Calu3 (cell line): ENCODE measurements around the gene FTO. TPM values are rescaled to one million over a fixed set of nuclear protein-coding genes. Genes with fewer than 3 reads are reported as not detected.

Experiments used
- BruUV-seq: library from RNA; stranded (reverse); fragments of 400-500 nt; replicated peaks from 2 replicates; lab custom pipeline; 2021; lab: Mats Ljungman, UMichigan
- CTCF ChIA-PET: fragments of 300-600 bp; sonication (Branson Sonifier 250); formaldehyde crosslinking; loops from one replicate; lab custom pipeline; 2022; ENCODE audit warnings: antibody characterized with exemption; lab: Charles Lee
- DNase-seq: peaks from one replicate; pipeline ENCODE4 v3.0.0; 2022
- H3K27ac Mint-ChIP-seq: one replicate; pipeline ENCODE4 v1.8.0; 2022; ENCODE audit warnings: mixed read lengths; ENCODE audit not compliant: unreplicated experiment
- H3K27me3 Mint-ChIP-seq: one replicate; pipeline ENCODE4 v1.8.0; 2022; ENCODE audit warnings: mixed read lengths; ENCODE audit not compliant: unreplicated experiment
- H3K36me3 Mint-ChIP-seq: one replicate; pipeline ENCODE4 v1.8.0; 2022; ENCODE audit warnings: mild to moderate bottlenecking, moderate library complexity, mixed read lengths; ENCODE audit not compliant: insufficient read depth, unreplicated experiment
- H3K4me1 Mint-ChIP-seq: one replicate; pipeline ENCODE4 v1.8.0; 2022; ENCODE audit warnings: mild to moderate bottlenecking, low read depth, mixed read lengths; ENCODE audit not compliant: unreplicated experiment
- H3K4me3 Mint-ChIP-seq: one replicate; pipeline ENCODE4 v1.8.0; 2022; ENCODE audit warnings: mild to moderate bottlenecking, low read depth, moderate library complexity, mixed read lengths; ENCODE audit not compliant: unreplicated experiment
- H3K9me3 Mint-ChIP-seq: one replicate; pipeline ENCODE4 v1.8.0; 2022; ENCODE audit warnings: low read depth, mixed read lengths; ENCODE audit not compliant: unreplicated experiment
- intact Hi-C: fragments of 100-400 bp; cut with micrococcal nuclease; formaldehyde crosslinking; loops from one replicate; pipeline ENCODE4 v1.10.0; 2022; ENCODE audit not compliant: unreplicated experiment
- total RNA-seq: library from RNA; stranded (reverse); gene quantifications from 2 replicates; pipeline ENCODE4 v1.2.3, GENCODE V29; 2022
- TF ChIP-seq, protein P1 (sequence below): fragments of 200-600 bp; IDR thresholded peaks from one replicate; pipeline ENCODE4 v1.8.0; 2022; ENCODE audit warnings: antibody characterized with exemption; ENCODE audit not compliant: unreplicated experiment

Gene FTO
- total RNA-seq, 1 experiment from 2014 or later, result 68.9 TPM

DNA sequence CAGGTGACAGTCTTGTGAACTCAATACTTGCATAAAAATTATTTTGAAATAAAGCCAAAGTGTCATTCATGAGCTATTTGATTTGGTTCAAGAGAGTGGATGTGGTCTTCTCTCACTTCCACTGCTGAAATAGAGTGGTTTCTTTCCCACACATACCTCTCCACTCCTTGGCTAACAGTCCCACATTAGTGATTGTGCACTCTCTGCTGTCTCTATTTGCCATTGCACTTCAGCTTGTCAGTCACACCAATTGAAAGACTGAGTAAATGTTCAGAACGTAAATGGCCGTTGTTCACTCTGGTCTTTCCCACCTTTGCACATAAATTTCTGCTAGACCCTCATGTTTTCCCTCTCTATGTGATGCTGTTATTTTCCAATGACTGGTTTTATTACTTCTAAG lies 197.5 kb downstream of the FTO start:
- Mint-ChIP-seq H3K4me1 (no peaks in the 10 kb centered on the region), H3K27ac (no peak overlapping the region), H3K4me3 (no peak overlapping the region), H3K9me3 (no peaks in the 10 kb centered on the region), H3K27me3 (no peaks in the 10 kb centered on the region), H3K36me3 (no peaks in the 10 kb centered on the region)
- CTCF ChIA-PET, result no interaction called here
- no peak for DNase-seq
- no TSS peak for BruUV-seq
- TF ChIP-seq, protein P1, sequence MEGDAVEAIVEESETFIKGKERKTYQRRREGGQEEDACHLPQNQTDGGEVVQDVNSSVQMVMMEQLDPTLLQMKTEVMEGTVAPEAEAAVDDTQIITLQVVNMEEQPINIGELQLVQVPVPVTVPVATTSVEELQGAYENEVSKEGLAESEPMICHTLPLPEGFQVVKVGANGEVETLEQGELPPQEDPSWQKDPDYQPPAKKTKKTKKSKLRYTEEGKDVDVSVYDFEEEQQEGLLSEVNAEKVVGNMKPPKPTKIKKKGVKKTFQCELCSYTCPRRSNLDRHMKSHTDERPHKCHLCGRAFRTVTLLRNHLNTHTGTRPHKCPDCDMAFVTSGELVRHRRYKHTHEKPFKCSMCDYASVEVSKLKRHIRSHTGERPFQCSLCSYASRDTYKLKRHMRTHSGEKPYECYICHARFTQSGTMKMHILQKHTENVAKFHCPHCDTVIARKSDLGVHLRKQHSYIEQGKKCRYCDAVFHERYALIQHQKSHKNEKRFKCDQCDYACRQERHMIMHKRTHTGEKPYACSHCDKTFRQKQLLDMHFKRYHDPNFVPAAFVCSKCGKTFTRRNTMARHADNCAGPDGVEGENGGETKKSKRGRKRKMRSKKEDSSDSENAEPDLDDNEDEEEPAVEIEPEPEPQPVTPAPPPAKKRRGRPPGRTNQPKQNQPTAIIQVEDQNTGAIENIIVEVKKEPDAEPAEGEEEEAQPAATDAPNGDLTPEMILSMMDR, result no peak
- intact Hi-C loops, result no loop called here

- no peak for DNase-seq
- Mint-ChIP-seq H3K27me3 (no peaks in the 10 kb centered on the region), H3K4me3 (no peak overlapping the region), H3K27ac (no peak overlapping the region), H3K4me1 (no peaks in the 10 kb centered on the region), H3K36me3 (no peaks in the 10 kb centered on the region), H3K9me3 (no peaks in the 10 kb centered on the region)
- no TSS peak for BruUV-seq
- intact Hi-C loops, result no loop called here
- TF ChIP-seq, protein P1, result no peak
- CTCF ChIA-PET, result no interaction called here
Measured at GRCh38 chr16:53904533-53904932, 200.6 kb downstream of the FTO start.

- H3K36me3 Mint-ChIP-seq, result no peaks in the 10 kb centered on the region
- H3K4me1 Mint-ChIP-seq, result no peaks in the 10 kb centered on the region
- H3K27ac Mint-ChIP-seq, result no peak overlapping the region
- TF ChIP-seq, protein P1, result no peak
- no peaks in the 10 kb centered on the region for H3K9me3 Mint-ChIP-seq
- CTCF ChIA-PET, result no interaction called here
- intact Hi-C loops, result no loop called here
- no peak for DNase-seq
- no peak overlapping the region for H3K4me3 Mint-ChIP-seq
- no TSS peak for BruUV-seq
- no peaks in the 10 kb centered on the region for H3K27me3 Mint-ChIP-seq
Measured at GRCh38 chr16:53905028-53905427, 201.1 kb downstream of the FTO start.

GRCh38 chr16:53908731-53909130 lies 204.8 kb downstream of the FTO start:
- no peaks in the 10 kb centered on the region for H3K27me3 Mint-ChIP-seq
- H3K36me3 Mint-ChIP-seq, result no peaks in the 10 kb centered on the region
- CTCF ChIA-PET, result no interaction called here
- no peak overlapping the region for H3K27ac Mint-ChIP-seq
- intact Hi-C loops, result no loop called here
- H3K4me1 Mint-ChIP-seq, result no peaks in the 10 kb centered on the region
- no peak overlapping the region for H3K4me3 Mint-ChIP-seq
- TF ChIP-seq, protein P1, result no peak
- H3K9me3 Mint-ChIP-seq, result no peaks in the 10 kb centered on the region
- BruUV-seq, result no TSS peak
- no peak for DNase-seq
